WTC11 (cell line): ENCODE data around the gene PTPRF.

Source experiments
- CTCF ChIP-seq: fragments of 200-600 bp; IDR thresholded peaks from 2 replicates; pipeline ENCODE4 v1.8.0; 2022; ENCODE audit warnings: antibody characterized with exemption
- E2F4 ChIP-seq: sonication (generic); formaldehyde crosslinking; IDR thresholded peaks from 2 replicates; pipeline ENCODE4 v1.8.1; 2022; ENCODE audit warnings: low read depth, mild to moderate bottlenecking, moderate library complexity, missing genetic modification reagents, borderline replicate concordance
- ERG ChIP-seq: fragments of 250-450 bp; sonication (Bioruptor Pico); IDR thresholded peaks from 2 replicates; pipeline ENCODE4 v1.8.0; 2021; ENCODE audit warnings: mild to moderate bottlenecking
- NR3C1 ChIP-seq: sonication (generic); formaldehyde crosslinking; conservative IDR thresholded peaks from 2 replicates; pipeline ENCODE4 v1.8.1; 2023; ENCODE audit warnings: low read depth, mild to moderate bottlenecking, missing genetic modification reagents
- USF2 ChIP-seq: sonication (generic); formaldehyde crosslinking; IDR thresholded peaks from 2 replicates; pipeline ENCODE4 v1.8.1; 2023; ENCODE audit warnings: mild to moderate bottlenecking, missing genetic modification reagents, moderate library complexity
- ZNF138 ChIP-seq: sonication (generic); formaldehyde crosslinking; conservative IDR thresholded peaks from 2 replicates; pipeline ENCODE4 v1.8.1; 2022; ENCODE audit warnings: mild to moderate bottlenecking, moderate library complexity, missing genetic modification reagents

- TF ChIP-seq USF2 (CRISPR knock-in tag): no peak
- no peak for TF ChIP-seq ERG (CRISPR knock-in tag)
- no peak for TF ChIP-seq ZNF138 (CRISPR knock-in tag)
- no peak for TF ChIP-seq NR3C1 (CRISPR knock-in tag)
- no peak for TF ChIP-seq E2F4 (CRISPR knock-in tag)
- TF ChIP-seq CTCF: no peak
Measured at GRCh38 chr1:43668956-43669355, 138.3 kb downstream of the PTPRF start.
